GM19463 (cell line): ENCODE results near the gene STK33.
"Not testable (repeated sequence)": the region's sequence is repeated elsewhere in the genome, so short reads cannot be mapped to it uniquely, and the experiment has no call there.

Experiments used
- ATAC-seq: cut with Tn5 transposase; IDR thresholded peaks from one replicate; pipeline ENCODE4 v1.9.1; 2021; ENCODE audit warnings: mild to moderate bottlenecking, moderate library complexity; ENCODE audit not compliant: unreplicated experiment

The STK33 gene

DNA sequence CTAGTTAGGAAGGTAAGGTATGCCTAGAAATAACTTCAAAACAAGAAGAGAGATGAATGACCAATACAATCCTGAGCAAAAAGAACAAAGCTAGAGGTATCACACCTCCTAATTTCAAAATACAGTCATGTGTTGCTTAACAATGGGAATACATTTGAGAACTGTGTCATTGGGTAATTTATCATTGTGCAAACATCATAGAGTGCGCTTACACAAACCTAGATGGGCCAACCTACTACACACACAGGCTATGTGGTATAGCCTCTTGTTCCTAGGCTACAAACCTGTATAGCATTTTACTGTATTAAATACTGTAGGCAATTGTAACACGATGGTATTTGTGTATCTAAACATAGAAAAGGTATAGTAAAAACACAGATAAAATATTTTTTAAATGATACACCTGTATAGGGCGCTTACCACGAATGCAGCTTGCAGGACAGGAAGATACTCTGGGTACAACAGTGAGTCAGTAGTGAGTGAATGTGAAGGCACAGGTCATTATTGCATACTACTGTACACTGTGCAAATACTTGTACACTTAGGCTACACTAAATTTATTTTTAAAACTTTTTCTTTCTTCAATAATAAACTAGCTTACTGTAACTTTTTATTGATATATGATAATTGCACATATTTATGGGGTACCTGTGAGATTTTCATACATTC lies 48.2 kb downstream of the STK33 start:
- no peak for ATAC-seq

DNA sequence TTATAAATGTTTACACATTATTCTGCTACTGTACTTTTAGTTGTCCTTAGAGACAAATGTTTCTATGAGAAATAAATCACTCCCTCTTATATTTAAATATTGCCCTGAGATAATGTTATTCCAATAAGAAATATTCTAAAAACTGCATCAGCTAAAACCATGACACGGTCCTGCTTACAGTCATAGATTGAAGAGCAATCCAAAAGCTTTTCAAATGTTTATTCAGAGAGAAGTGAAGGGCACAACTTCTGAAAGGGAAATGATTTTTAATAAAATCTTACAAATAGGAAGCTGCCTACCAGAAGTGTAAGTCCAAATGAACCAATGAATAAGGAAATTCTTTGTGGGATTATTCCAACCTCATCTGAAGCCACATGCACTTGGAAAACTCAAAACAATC lies 49.2 kb downstream of the STK33 start:
- no peak for ATAC-seq

DNA sequence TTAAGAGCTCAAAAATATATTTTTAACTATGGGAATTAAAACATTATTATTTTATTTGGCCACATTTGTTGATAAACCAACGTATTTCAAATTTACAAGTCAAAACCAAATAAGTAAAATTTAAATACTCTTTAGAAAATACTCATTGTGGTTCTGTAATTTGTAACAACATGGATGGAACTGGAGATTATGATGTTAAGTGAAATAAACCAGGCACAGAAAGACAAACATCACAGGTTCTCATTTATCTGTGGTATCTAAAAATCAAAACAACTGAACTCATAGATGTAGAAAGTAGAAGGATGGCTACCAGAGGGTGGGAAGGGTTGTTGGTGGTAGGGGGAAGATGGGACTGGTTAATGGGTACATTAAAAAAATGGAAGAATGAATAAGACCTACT lies 50.8 kb downstream of the STK33 start:
- ATAC-seq = no peak

DNA sequence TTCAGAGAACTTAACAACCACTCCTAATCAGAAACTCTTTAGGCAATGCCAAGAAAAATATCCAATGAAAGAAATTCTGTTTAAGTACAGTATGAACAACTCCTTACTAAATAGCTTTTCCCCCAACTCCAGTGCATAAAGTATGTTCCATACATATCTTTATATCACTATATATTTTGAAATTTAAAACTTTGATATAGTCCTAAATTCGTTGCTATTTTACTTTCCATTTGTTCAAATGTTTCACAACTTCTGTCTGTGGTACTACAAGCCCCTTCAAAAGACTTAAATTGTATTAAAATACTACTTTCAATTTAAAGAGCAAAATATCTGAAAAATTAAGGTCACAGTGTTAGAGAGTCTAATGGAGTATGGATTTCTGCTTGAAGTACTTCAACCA lies 52.6 kb downstream of the STK33 start:
- no peak for ATAC-seq

DNA sequence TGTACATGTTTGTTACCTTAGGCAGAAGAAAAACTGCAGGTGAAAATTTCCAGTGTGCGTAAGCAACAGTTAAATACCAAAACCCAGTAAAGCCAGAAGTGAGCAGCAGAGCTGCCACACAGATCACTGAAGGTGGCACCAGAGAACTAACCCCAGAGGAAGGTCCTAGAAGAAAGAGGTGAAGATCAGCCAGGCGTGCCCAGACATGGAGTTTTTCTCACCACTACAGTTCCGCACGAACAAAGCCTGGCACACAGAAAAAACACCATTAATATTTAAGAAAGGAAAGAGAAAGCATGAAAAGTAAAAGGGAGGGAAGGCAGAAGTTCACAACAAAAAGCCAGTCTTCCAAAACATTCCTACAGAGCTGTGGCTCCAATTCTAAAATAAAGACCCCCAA lies 60.7 kb downstream of the STK33 start:
- peak; percentile 80 for ATAC-seq

DNA sequence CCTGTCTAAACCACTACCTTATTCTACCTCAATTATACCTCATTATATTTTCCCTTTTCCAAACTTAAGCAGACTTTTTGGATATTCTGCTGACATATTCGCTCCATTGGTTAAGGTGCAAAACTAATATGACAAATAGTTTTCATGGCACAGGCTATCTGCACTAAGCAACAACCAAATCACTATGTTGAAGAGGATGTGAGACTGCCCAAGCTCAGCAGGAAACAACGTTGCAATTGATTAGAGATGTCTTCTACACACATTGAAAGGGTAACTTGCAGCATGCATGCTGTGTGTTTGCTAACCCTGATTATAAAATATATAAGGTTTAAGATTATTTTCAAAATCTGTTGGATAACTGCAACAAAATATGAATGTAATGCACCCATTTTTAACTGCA lies 61.6 kb downstream of the STK33 start:
- peak; percentile 59 for ATAC-seq

DNA sequence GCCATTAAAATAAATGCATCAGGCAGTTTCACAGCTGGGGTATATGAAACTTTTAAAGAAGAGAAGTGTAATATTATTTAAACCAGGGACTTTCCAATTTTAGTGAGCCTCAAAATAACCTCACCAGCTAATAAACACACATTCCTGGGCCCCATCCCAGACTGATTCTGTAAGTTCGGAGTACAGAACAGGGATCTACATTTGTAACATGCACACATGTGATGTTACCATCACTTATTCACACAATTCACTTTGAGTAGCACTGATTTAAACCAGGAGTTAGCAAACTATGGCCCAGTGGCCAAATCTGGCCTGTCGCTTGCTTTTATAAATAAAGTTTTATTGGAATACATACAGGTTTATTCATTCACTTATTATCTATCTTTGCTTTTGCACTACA lies 62.0 kb downstream of the STK33 start:
- no peak for ATAC-seq

DNA sequence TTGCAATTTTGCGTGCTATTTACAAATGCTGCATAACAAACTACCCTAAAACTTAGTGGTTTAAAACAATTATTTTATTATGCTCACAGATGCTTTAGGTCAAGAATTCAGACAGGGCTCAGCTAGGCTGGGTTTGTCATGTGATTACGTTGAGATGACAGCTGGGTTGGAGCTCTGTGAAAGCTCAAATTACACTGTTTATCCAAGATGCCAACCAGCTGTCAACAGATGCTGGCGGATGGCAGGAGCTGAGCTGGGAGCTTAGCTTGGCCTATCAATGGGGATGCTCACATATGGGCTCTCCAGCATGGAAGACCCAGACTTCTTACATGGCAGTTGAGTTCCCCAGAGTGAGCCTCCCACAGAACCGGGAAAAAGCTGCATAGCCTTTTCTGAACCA lies 62.7 kb downstream of the STK33 start:
- no peak for ATAC-seq

DNA sequence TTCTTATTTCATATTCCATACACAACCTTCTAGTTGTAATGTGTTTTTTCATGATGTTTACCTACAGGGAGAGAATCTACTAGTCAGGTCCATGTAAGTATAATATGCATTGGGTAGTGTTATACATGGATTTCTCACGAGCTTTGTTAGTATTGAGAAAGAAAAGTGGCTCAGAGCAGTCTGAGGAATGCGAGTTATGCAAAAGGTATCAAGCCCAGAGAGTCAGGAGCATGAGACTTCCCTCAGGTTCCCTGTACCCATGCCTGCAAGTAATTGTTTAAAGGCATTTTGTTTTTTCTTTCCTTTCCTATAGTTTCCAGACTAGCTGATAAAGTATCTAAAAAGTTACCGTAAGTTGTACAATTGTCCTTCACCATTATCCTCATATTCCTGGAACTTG lies 66.1 kb downstream of the STK33 start:
- no peak for ATAC-seq

DNA sequence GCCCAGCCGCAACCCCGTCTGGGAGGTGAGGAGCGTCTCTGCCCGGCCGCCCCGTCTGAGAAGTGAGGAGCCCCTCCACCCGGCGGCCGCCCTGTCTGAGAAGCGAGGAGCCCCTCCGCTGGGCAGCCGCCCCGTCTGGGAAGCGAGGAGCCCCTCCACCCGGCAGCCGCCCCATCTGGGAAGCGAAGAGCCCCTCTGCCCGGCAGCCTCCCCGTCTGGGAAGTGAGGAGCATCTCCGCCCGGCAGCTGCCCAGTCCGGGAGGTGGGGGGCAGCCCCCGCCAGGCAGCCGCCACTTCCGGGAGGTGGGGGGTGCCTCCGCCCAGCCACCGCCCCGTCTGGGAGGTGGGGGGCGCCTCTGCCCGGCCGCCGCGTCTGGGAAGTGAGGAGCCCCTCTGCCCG lies 70.6 kb downstream of the STK33 start:
- no peak for ATAC-seq

DNA sequence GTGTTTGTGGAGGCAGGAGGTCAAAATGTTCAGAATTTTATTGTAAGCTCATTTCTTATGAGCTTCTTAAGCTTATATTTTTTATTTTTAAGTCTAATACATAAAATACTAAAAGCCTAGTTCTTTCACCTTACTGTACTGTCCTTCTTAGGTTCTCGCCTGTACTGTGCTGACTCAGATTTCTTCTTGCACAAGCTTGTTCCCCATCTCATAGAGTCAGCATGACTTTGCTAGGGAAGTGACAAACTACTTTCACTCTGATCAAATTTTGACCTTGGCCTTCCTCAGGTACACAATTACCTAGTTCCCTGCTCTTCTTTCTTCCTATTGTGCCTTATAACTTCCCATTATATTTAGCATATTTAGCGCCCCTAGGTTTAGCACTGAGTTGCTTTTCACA lies 81.5 kb downstream of the STK33 start:
- ATAC-seq = no peak

DNA sequence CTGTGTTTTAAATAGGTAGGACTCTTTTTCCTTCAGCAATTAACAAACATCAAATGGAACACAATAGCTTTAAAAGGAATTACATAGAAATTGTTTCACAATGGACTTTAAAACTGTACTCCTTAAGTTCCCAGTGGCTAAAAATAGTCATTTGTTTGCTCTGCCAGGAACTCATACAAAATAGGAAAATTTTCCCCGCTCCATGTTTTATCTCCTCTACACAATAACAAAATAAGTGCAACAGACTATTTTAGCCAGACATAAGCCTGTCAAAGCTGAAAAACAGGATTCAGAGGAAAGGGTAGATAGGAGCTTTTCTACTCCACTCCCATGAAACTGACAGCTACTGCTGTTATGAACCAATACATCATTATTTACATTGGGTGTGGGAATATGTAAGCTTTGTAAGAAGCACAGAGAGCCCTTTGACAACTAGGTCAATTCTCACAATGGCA lies 90.1 kb downstream of the STK33 start:
- ATAC-seq = no peak

DNA sequence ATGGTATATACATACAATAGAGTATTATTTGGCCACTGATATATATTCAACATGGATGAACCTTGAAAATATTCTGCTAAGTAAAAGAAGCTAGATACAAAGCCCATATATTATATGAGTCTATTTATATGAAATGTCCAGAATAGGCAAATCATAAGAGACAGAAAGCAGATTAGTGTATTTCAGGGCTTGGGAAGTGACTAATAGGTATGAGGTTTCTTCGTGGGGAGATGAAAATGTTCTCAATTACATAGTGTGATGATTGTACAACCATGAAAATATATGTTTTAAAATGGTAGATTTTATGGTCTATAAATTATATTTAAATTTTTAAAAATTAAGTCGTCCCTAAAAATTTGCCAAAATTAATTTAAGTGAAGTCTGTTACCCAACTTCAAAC lies 92.2 kb downstream of the STK33 start:
- ATAC-seq = no peak

DNA sequence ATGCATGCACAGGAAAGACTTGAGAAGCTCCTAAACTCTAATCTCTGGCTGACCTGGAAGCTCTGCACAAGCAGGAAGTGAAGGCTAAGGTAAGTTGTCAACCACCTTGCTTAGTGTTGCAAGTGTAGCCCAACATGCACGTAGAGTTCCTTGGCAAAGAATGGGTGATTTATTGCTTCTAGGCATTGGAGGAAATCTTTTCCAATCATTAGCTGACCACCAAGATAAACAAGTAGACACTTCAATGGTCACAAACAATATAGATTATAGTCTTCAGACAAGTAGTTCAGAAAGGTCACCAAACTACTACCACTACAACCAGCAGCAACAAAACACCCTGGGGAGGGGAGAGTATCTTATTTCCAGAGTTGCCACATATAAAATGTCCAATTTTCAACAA lies 105.6 kb downstream of the STK33 start:
- ATAC-seq = no peak

DNA sequence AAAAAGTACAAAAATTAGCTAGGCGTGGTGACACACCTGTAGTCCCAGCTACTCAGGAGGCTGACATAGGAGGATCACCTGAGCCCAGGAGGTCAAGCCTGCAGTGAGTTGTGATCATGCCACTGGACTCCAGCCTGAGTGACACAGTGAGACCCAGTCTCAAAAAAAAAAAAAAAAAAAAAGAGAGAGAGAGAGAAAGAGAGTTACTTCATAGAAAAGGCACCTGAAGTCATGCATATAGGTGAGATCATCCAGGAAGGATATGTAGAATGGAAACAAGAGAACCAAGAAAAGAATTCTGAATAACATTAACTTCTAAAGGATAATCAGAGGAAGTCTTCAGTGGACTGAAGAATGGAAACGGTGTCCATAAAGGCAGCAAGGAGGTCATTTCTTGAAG lies 106.8 kb downstream of the STK33 start:
- ATAC-seq = no peak

DNA sequence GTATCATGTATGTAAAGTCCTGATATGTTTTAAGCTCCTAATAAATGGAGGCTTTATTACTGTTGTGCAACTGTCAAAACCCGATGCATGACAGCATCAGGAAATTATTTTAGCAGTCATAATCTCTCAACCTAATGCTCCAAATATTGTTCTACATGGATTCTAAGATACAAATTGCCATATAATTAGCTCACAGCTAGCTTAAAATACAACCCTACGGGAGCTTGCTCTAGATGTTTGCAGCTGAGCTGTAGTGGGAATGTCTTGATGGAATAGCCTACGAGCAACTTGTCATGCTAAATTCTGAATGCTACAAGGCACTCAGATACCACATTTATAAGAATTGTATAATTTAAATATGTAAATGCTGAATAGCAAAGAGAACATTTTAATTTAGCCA lies 109.8 kb downstream of the STK33 start:
- no peak for ATAC-seq

DNA sequence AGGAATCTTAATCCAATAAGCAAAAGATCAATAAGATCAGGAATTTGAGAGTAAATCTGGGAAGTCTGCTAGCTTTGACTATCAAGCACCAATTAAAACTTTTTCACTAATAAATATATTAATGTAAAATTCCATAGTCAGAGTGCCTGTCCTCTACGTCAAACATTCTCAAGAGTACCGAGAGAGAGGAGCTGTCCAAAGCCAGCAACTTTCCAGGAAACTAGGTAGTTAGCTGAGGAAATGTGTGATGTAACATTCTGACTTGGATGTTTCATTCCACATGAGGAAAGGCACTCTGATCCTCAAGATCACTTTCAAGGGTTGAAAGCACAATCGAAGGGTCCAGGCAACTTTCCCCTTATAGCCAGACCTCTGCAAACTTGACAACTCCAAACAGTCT lies 113.2 kb downstream of the STK33 start:
- ATAC-seq = no peak

DNA sequence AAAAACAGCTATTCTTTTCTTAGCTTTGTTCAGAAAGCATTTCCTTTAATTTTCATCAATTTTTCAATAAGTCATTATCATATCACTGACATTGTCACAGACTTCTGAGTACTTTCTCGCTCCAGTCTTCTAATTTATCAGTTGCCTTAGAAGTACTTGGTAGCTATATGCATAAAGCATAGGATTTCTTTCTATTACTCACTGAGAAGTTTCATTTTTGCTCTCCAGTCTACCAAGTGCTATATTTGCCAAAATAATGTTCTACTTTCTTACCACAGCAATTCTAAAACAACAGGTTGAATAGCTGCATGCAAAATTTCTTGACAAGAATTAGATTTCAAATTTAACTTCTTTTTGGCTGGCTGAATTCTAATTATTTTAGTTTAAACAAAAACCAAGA lies 116.3 kb downstream of the STK33 start:
- peak; percentile 88 for ATAC-seq

DNA sequence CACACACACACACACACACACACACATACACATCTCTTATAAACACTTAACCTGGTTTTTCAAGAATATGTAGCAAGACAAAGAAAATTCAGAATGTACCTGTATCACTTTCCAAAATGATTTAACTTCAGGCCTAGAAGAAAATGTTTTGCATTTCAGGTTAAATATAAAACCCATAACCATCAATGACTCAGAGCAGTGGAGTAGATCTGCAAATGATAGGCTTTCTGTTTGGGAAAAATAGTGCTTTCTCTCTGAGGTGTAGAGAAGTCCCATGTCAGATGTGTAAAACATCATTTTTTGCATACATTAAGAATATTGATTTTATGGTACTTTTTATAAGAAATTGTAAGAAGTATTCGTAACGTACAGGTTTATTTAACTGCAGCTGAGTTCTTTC lies 116.9 kb downstream of the STK33 start:
- ATAC-seq = no peak

DNA sequence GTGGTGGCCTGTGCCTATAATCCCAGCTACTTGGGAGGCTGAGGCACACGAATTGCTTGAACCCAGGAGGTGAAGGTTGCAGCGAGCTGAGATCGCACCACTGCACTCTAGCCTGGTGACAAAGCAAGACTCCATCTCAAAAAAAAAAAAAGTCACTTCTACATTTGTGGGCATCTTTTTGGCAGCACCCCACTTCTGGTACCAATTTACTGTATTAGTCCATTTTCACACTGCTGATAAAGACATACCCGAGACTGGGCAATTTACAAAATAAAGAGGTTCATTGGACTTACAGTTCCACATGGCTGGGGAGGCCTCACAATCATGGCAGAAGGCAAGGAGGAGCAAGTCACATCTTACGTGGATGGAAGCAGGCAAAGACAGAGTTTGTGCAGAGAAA lies 126.2 kb downstream of the STK33 start:
- not testable (repeated sequence) for ATAC-seq

DNA sequence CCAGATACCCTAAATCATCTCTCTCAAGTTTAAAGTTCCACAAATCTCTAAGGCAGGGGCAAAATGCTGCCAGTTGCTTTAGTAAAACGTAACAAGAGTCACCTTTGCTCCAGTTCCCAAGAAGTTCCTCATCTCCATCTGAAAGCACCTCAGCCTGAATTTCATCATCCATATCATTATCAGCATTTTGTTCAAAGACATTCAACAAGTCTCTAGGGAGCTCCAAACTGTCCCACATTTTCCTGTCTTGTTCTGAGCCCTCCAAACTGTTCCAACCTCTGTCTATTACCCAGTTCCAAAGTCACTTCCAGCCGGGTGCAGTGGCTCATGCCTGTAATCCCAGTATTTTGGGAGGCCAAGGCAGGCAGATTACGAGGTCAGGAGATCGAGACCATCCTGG lies 126.7 kb downstream of the STK33 start:
- ATAC-seq = not testable (repeated sequence)

DNA sequence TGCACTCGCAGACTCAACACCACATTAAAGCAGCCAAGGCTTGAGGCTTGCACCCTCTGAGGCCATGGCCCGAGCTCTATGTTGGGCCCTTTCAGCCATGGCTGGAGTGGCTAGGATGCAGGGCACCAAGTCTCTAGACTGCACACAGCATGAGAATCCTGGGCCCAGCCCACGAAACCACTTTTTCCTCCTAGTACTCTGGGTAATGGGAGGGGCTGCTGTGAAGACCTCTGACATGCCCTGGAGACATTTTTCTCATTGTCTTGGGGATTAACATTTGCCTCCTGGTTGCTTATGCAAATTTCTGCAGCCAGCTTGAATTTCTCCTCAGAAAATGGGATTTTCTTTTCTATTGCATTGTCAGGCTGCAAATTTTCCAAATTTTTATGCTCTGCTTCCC lies 127.1 kb downstream of the STK33 start:
- not testable (repeated sequence) for ATAC-seq

DNA sequence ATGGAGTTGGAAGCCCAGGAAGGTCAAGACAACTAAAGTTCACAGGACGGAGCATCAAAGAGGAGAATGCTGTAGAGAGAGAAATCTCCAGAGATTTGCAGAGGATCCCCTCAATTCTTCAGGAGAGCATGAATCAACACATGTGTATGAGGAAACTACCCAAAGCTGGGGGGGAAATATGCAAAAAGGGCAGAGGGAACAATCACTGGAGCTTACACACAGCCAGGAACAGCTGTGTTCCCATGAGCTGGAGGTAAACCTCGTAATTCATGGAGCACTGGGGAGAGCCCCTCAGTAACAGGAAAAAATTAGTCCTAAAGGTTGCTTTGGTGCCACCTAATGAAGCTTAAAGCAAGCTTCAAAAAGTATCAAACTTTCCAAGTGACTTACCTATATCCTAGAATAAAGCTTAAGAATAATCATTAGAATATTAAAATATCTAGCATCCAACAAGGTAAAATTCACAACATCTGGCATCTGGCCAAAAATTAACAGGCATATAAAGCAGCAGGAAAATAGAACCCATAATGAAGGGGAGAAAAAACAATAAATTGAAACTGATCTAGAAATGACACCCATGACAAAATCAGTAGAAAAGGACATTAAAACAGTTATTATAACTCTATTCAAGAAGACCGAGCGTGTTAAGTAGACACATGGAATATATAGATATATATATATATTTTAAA lies 134.2 kb downstream of the STK33 start:
- no peak for ATAC-seq
